Peyer's patch (tissue), 4 donors: Measurements from ENCODE around the gene RTN4R.

Experiments used
- POLR2A ChIP-seq, 2 donors: fragments of 450-650 bp; IDR thresholded peaks; one replicate each; pipeline ENCODE4 v1.5.1; 2017; ENCODE audit warnings: antibody characterized with exemption in 2 of 2, mild to moderate bottlenecking in 2 of 2, moderate library complexity in 2 of 2
- TF ChIP-seq, protein P1 (sequence below), 6 experiments: fragments of 450-650 bp in 4 of 6; fragments of 200-600 bp in 2 of 6; sonication (generic) in 1 of 6; IDR thresholded peaks; one replicate each; pipeline ENCODE4 v1.5.1; 2017 to 2019; ENCODE audit warnings: antibody characterized with exemption in 6 of 6, mild to moderate bottlenecking in 3 of 6, moderate library complexity in 1 of 6

DNA sequence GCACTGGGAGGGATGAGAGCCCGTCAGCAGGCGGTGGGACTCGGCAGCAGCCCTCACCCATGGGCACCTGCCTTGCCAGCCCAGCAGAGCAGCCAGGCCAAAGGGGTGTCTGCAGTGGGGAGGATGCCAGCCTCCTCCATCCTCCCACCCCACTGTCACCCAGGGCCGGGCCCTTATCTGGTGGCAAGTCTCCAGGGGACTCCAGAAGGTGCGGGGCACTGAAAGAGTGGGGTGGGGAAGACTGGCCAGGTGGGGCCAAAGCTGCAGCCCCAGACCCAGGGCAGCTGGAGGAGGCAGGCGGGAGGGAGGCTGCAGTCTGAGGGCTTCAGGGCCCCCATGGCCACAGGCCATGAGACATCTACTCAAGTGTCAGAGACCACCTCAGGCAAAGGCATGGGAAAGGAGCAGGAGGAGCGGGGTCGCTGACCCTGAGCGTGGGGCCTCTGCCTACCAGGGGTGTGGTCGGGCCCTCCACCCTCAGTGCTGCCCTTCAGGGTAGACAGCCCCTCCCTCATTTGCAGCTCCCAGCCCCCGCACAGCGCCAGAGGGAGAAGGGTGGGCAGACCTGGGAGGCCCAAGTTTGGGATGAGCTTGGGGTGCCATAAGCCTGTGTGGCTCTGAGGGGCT lies 48.2 kb upstream of the RTN4R start:
- no peak for TF ChIP-seq POLR2A (IDR thresholded peaks at IDR 0.05)
- TF ChIP-seq, protein P1, sequence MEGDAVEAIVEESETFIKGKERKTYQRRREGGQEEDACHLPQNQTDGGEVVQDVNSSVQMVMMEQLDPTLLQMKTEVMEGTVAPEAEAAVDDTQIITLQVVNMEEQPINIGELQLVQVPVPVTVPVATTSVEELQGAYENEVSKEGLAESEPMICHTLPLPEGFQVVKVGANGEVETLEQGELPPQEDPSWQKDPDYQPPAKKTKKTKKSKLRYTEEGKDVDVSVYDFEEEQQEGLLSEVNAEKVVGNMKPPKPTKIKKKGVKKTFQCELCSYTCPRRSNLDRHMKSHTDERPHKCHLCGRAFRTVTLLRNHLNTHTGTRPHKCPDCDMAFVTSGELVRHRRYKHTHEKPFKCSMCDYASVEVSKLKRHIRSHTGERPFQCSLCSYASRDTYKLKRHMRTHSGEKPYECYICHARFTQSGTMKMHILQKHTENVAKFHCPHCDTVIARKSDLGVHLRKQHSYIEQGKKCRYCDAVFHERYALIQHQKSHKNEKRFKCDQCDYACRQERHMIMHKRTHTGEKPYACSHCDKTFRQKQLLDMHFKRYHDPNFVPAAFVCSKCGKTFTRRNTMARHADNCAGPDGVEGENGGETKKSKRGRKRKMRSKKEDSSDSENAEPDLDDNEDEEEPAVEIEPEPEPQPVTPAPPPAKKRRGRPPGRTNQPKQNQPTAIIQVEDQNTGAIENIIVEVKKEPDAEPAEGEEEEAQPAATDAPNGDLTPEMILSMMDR (IDR thresholded peaks at IDR 0.05), result no peak
